Fibroblast of lung (primary cell): ENCODE results near the gene ICE2. TPM values are rescaled to one million over a fixed set of nuclear protein-coding genes. Genes with fewer than 3 reads are reported as not detected.

Experiments used
- DNase-seq, 2 donors: peaks; one replicate each; pipeline versions ENCODE4 v3.0.0 to v3.0.0-alpha.2; 2010; ENCODE audit warnings: low read depth in 2 of 2
- H2AFZ ChIP-seq: 2 replicates; pipeline ENCODE4 v1.5.1; 2012; ENCODE audit warnings: low read length, control low read depth, inconsistent platforms
- H3K27ac ChIP-seq: 2 replicates; pipeline ENCODE4 v1.5.1; 2011; ENCODE audit warnings: low read length, control low read depth; ENCODE audit not compliant: insufficient read depth
- H3K27me3 ChIP-seq: 2 replicates; pipeline ENCODE4 v1.5.1; 2011; ENCODE audit warnings: mild to moderate bottlenecking, low read length; ENCODE audit not compliant: control insufficient read depth, insufficient read depth
- H3K36me3 ChIP-seq: 2 replicates; pipeline ENCODE4 v1.5.1; 2011; ENCODE audit warnings: low read length; ENCODE audit not compliant: control insufficient read depth, insufficient read depth
- H3K4me1 ChIP-seq: 2 replicates; pipeline ENCODE4 v1.5.1; 2011; ENCODE audit warnings: low read length; ENCODE audit not compliant: control insufficient read depth, insufficient read depth; ENCODE audit errors: extremely low read depth
- H3K4me2 ChIP-seq: 2 replicates; pipeline ENCODE4 v1.5.1; 2011; ENCODE audit warnings: low read length, control low read depth; ENCODE audit not compliant: insufficient read depth; ENCODE audit errors: extremely low read depth
- H3K4me3 ChIP-seq, 4 experiments: fragments of 200-600 bp in 1 of 4; sonication (generic) in 1 of 4; replicated peaks in 1 of 4; 2 replicates each; pipeline ENCODE4 v1.5.1; 2011 to 2016; ENCODE audit warnings: low read length in 4 of 4, low read depth in 3 of 4, mild to moderate bottlenecking in 3 of 4, control low read depth in 2 of 4, inconsistent platforms in 1 of 4, mixed read lengths in 1 of 4; ENCODE audit not compliant: insufficient read depth in 1 of 4; ENCODE audit errors: control extremely low read depth in 1 of 4
- H3K79me2 ChIP-seq: 2 replicates; pipeline ENCODE4 v1.5.1; 2012; ENCODE audit warnings: mild to moderate bottlenecking, low read length, inconsistent platforms; ENCODE audit not compliant: control insufficient read depth, insufficient read depth
- H3K9ac ChIP-seq: 2 replicates; pipeline ENCODE4 v1.5.1; 2011; ENCODE audit warnings: mild to moderate bottlenecking, low read length, control low read depth; ENCODE audit not compliant: insufficient read depth
- H3K9me3 ChIP-seq: 2 replicates; pipeline ENCODE4 v1.5.1; 2012; ENCODE audit warnings: low read depth, low read length; ENCODE audit not compliant: control insufficient read depth, insufficient read depth
- H4K20me1 ChIP-seq: 2 replicates; pipeline ENCODE4 v1.5.1; 2011; ENCODE audit warnings: low read length; ENCODE audit not compliant: control insufficient read depth, insufficient read depth; ENCODE audit errors: extremely low read depth
- EZH2 ChIP-seq: IDR thresholded peaks from 2 replicates; pipeline ENCODE4 v1.5.1; 2012; ENCODE audit warnings: low read length, control low read depth, mild to moderate bottlenecking; ENCODE audit errors: missing control alignments
- polyA plus RNA-seq, 2 donors: library from polyadenylated mRNA; depleted of rRNA in 1 of 2; stranded (reverse) in 1 of 2; unstranded in 1 of 2; fragments of >200 nt; gene quantifications; 2 replicates each; pipeline ENCODE4 v1.2.1, GENCODE V29; 2011 to 2012; ENCODE audit warnings: missing spikeins in 1 of 2
- total RNA-seq: library from RNA; depleted of rRNA; stranded (reverse); fragments of >200 nt; gene quantifications from 2 replicates; pipeline ENCODE4 v1.2.1, GENCODE V29; 2014
- TF ChIP-seq, protein P1 (sequence below), 2 donors: IDR thresholded peaks in 1 of 2; conservative IDR thresholded peaks in 1 of 2; 1 replicate in 1 of 2; 2 replicates in 1 of 2; pipeline ENCODE4 v1.5.1; 2011 to 2012; ENCODE audit warnings: low read length in 2 of 2, control low read depth in 1 of 2, inconsistent platforms in 1 of 2, low read depth in 1 of 2, mild to moderate bottlenecking in 1 of 2

Gene ICE2
- total and polyA plus RNA-seq, 2 donors (not counting 1 experiment from before 2014, with no cell fraction given), result 22.3 to 38.6 TPM

DNA sequence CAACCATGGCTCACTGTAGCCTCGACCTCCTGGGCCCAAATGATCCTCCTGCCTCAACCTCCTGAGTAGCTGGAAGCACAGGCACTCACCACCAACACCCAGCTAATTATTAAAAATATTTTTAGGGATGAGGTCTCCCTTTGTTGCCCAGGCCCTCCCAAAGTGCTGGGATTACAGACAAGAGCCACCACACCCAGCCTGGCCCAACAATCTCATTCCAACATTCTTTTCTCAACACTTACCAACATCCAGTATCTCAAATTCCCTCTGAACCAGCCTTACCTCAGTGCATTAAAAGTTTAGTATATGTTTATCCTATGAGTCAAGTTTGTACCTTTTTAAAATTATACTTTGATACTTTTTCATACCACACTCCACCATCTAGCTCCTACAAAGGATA, 106.2 kb downstream of the ICE2 start:
- Histone ChIP-seq H3K79me2 (peaks cover 83% of the 10 kb centered on the region), H3K27ac (peak overlapping the region; percentile 93), H3K4me3 (no peak overlapping the region), H3K27me3 (no peaks in the 10 kb centered on the region), H3K4me2 (no peak overlapping the region), H3K4me1 (peaks cover 56% of the 10 kb centered on the region), H2AFZ (no peak overlapping the region), H4K20me1 (peaks cover 12% of the 10 kb centered on the region), H3K9ac (no peak overlapping the region), H3K9me3 (no peaks in the 10 kb centered on the region), H3K36me3 (peaks cover 28% of the 10 kb centered on the region)
- DNase-seq, result peak in 1 of 2 donors; percentile 77
- TF ChIP-seq, protein P1, sequence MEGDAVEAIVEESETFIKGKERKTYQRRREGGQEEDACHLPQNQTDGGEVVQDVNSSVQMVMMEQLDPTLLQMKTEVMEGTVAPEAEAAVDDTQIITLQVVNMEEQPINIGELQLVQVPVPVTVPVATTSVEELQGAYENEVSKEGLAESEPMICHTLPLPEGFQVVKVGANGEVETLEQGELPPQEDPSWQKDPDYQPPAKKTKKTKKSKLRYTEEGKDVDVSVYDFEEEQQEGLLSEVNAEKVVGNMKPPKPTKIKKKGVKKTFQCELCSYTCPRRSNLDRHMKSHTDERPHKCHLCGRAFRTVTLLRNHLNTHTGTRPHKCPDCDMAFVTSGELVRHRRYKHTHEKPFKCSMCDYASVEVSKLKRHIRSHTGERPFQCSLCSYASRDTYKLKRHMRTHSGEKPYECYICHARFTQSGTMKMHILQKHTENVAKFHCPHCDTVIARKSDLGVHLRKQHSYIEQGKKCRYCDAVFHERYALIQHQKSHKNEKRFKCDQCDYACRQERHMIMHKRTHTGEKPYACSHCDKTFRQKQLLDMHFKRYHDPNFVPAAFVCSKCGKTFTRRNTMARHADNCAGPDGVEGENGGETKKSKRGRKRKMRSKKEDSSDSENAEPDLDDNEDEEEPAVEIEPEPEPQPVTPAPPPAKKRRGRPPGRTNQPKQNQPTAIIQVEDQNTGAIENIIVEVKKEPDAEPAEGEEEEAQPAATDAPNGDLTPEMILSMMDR (conservative IDR thresholded peaks at IDR 0.05 in 1 of 2, IDR thresholded peaks at IDR 0.05 in 1 of 2; ENCODE audit: low read depth in 1 of 2, low read length in 2 of 2), result no peak
- TF ChIP-seq EZH2, result no peak

DNA sequence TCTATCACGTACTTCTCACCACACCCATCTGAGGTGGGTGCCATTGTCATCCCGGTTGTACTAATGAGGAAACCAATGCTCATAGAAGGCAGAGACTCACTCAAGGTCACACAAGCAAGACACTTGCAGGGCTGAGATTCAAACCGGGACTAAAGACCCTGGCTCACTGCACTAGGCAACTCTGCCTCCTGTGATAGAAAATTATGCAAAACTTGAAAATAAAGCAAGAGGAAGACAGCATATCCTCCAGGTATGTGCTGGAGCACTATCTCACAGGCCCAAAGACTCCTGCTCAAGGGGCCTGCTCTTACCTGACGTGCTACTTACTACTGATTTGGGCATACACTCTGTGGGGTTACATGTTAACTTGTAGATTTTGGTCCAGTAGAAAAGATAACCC, 106.7 kb downstream of the ICE2 start:
- no peak overlapping the region for H3K4me2 ChIP-seq
- peak overlapping the region; percentile 93 for H3K27ac ChIP-seq
- peaks cover 9% of the 10 kb centered on the region for H4K20me1 ChIP-seq
- no peak overlapping the region for H3K4me3 ChIP-seq
- peaks cover 78% of the 10 kb centered on the region for H3K79me2 ChIP-seq
- H2AFZ ChIP-seq, result no peak overlapping the region
- peaks cover 28% of the 10 kb centered on the region for H3K36me3 ChIP-seq
- no peak for DNase-seq
- no peaks in the 10 kb centered on the region for H3K27me3 ChIP-seq
- TF ChIP-seq, protein P1 (conservative IDR thresholded peaks at IDR 0.05 in 1 of 2, IDR thresholded peaks at IDR 0.05 in 1 of 2; ENCODE audit: low read depth in 1 of 2, low read length in 2 of 2), result no peak
- TF ChIP-seq EZH2, result no peak
- no peaks in the 10 kb centered on the region for H3K9me3 ChIP-seq
- no peak overlapping the region for H3K9ac ChIP-seq
- peaks cover 56% of the 10 kb centered on the region for H3K4me1 ChIP-seq

DNA sequence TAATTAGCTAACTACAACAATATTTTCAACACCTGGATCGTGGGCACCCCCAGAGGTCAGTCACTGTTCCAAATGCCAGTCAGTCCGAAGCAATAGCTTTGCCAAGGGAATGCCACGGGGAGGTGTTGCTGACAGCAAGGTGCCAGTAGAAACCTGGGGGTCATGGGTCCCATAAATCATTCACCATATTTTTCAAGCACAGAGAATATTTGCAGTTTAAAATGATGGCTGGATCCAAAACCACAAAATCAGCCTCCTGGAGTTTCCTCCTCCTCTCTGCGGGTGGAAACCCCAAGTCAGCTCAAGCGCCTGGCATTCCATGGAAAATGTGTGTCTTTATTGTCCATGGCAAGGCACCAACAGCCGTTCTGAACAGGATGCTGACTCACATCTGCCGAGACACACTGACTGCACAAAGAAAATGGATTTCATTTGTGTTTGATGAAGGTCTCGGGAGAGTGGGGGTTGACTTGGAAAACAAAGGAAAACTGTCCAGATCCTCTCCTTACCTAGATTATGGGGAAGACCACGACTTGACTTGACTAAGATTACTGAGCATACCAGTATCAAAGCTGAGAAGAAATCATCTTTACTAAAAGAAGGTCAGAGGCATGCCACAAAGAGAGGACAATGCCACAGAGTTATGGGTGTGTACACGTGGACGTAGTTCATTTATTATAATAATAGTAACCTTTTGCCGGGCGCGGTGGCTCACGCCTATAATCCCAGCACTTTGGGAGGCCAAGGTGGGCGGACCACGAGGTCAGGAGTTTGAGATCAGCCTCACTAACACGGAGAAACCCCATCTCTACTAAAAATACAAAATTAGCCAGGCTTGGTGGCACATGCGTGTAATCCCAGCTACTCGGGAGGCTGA, 107.5 kb downstream of the ICE2 start:
- TF ChIP-seq, protein P1 (conservative IDR thresholded peaks at IDR 0.05 in 1 of 2, IDR thresholded peaks at IDR 0.05 in 1 of 2; ENCODE audit: low read depth in 1 of 2, low read length in 2 of 2), result no peak
- TF ChIP-seq EZH2, result no peak
- peak overlapping the region; percentile 93 for H3K27ac ChIP-seq
- H3K4me3 ChIP-seq, result peak overlapping the region in 1 of 4 experiments; percentile 13
- H3K79me2 ChIP-seq, result peaks cover 70% of the 10 kb centered on the region
- H3K36me3 ChIP-seq, result peaks cover 23% of the 10 kb centered on the region
- H3K27me3 ChIP-seq, result no peaks in the 10 kb centered on the region
- no peaks in the 10 kb centered on the region for H3K9me3 ChIP-seq
- H3K9ac ChIP-seq, result no peak overlapping the region
- H3K4me1 ChIP-seq, result peaks cover 49% of the 10 kb centered on the region
- H2AFZ ChIP-seq, result no peak overlapping the region
- DNase-seq, result peak; percentile 97 to 100
- peak overlapping the region; percentile 64 for H3K4me2 ChIP-seq
- peaks cover 9% of the 10 kb centered on the region for H4K20me1 ChIP-seq
